ENCODE data around the gene SRSF3. TPM values are rescaled to one million over a fixed set of nuclear protein-coding genes. Genes with fewer than 3 reads are reported as not detected.

Gene SRSF3
- total RNA-seq, 1 experiment from 2014 or later = 954 TPM

DNA sequence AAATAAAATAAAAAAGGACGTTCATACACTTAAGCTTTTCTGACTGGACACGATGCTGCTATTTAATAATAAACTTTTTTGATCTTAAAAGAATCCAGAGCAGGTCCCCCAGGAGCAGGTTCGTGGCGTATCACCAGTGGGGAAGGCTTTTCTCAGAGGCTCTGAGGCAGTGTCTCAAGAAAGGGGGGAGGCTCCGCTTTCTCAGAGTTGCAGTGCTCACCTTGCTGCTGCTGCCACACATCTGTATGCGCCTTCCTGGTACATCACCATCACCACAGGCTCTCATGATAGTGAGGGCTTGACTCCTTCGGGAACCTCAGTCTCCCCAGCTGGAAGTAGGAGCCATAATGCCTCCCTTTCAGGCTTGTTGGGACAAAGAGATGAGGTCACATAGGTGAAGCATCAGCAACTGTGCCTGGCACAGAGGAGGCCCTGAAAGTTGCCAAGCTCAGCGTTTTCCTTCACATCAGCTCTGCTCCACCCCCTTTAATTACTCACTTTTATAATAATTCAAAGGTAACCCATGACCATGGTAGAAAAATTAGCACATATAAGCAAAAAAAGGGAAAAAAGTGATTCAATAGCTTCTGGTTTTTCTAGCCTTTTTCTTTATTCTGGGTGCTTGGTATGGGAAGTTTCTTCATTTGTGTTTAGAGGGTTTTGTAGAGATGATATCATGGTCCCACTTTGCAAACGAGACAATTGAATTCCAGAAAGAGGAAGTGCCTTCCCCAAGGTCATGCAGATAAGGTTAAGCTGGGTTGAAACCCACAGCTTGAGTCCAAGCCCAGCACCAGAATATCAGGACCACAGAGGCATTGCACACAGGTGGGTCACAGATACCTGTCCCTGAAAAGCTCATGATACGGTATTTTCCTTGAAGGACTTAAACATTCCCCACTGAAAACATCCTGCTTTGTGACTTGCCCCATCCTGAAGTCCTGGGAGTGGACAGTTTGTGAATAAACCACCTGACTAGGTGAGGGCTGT is 24.5 kb downstream of the SRSF3 start:
- Histone ChIP-seq H2AK5ac (ENCODE audit: insufficient read length, low read length) (no peak overlapping the region), H2BK15ac (ENCODE audit: low read depth, low read length) (no peak overlapping the region), H3K23ac (ENCODE audit: insufficient read length, low read depth, low read length) (no peak overlapping the region), H3K79me2 (ENCODE audit: insufficient read depth, low read length) (no peaks in the 10 kb centered on the region), H2AFZ (ENCODE audit: low read length) (no peak overlapping the region), H3K18ac (ENCODE audit: insufficient read length, low read depth, low read length) (no peak overlapping the region), H3K9me3 (ENCODE audit: control insufficient read depth, low read depth, low read length) (no peaks in the 10 kb centered on the region), H3T11ph (ENCODE audit: low read length) (no peak overlapping the region), H3K4ac (ENCODE audit: low read depth, low read length) (no peak overlapping the region), H2BK5ac (ENCODE audit: insufficient read length, low read length) (no peak overlapping the region), H3K14ac (ENCODE audit: insufficient read depth, low read length) (no peak overlapping the region), H3K79me1 (ENCODE audit: insufficient read depth, low read depth, low read length, poor library complexity, severe bottlenecking) (no peaks in the 10 kb centered on the region), H2BK12ac (ENCODE audit: insufficient read length, low read depth, low read length) (no peak overlapping the region), H4K8ac (replicated peaks; ENCODE audit: insufficient read length, low read depth, low read length) (no peak overlapping the region), H3K27ac (ENCODE audit: insufficient read length, low read depth, low read length) (no peak overlapping the region), H4K91ac (ENCODE audit: insufficient read length, low read depth, low read length) (no peak overlapping the region), H3K4me1 (ENCODE audit: insufficient read depth, low read length) (no peaks in the 10 kb centered on the region), H3K4me2 (ENCODE audit: insufficient read depth, insufficient read length, low read length) (no peak overlapping the region), H3K23me2 (ENCODE audit: insufficient read length, low read depth, low read length, poor library complexity, severe bottlenecking) (no peaks in the 10 kb centered on the region), H4K5ac (ENCODE audit: insufficient read length, low read depth, low read length) (no peak overlapping the region), H2BK120ac (ENCODE audit: low read depth, low read length, poor library complexity, severe bottlenecking) (no peak overlapping the region), H3K9ac (ENCODE audit: extremely low read depth, insufficient read length, low read length) (no peak overlapping the region), H3K27me3 (ENCODE audit: insufficient read depth, low read length) (no peaks in the 10 kb centered on the region), H4K20me1 (ENCODE audit: control insufficient read depth, insufficient read depth, insufficient read length) (no peaks in the 10 kb centered on the region), H2BK20ac (ENCODE audit: low read depth, low read length, poor library complexity, severe bottlenecking) (no peak overlapping the region), H3K56ac (ENCODE audit: insufficient read length, low read depth, low read length) (no peak overlapping the region)
- no peaks in the 10 kb centered on the region; a peak in 1 of 5 replicates for H3K9me3 Mint-ChIP-seq
- TF ChIP-seq, protein P1, sequence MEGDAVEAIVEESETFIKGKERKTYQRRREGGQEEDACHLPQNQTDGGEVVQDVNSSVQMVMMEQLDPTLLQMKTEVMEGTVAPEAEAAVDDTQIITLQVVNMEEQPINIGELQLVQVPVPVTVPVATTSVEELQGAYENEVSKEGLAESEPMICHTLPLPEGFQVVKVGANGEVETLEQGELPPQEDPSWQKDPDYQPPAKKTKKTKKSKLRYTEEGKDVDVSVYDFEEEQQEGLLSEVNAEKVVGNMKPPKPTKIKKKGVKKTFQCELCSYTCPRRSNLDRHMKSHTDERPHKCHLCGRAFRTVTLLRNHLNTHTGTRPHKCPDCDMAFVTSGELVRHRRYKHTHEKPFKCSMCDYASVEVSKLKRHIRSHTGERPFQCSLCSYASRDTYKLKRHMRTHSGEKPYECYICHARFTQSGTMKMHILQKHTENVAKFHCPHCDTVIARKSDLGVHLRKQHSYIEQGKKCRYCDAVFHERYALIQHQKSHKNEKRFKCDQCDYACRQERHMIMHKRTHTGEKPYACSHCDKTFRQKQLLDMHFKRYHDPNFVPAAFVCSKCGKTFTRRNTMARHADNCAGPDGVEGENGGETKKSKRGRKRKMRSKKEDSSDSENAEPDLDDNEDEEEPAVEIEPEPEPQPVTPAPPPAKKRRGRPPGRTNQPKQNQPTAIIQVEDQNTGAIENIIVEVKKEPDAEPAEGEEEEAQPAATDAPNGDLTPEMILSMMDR (conservative IDR thresholded peaks at IDR 0.05) = no peak
- peak overlapping the region in 1 of 3 experiments; percentile 25; a peak in 1 of 7 replicates for H3K27ac Mint-ChIP-seq
- WGBS (ENCODE audit: extremely low coverage, insufficient read length, low lambda C conversion rate) = no CpG with 5 or more reads among the region's 10 CpGs
- no peak overlapping the region for H3K4me3 Mint-ChIP-seq
- H3K4me1 Mint-ChIP-seq = peaks cover 12 to 13% of the 10 kb centered on the region in 2 experiments
- DNase-seq = no peak
- peaks cover 1% of the 10 kb centered on the region; the same call in 1 of the 2 replicates for H3K27me3 Mint-ChIP-seq (ENCODE audit: low read depth)
- H3K36me3 Mint-ChIP-seq (ENCODE audit: insufficient read depth in 1 of 3, low read depth in 3 of 3) = peaks cover 0 to 6% (median 0%) of the 10 kb centered on the region in 3 experiments; a peak in 3 of 7 replicates
